Activated CD4-positive, alpha-beta T cell treated with anti-CD3 and anti-CD28 coated beads for 48 hours (primary cell): Measurements from ENCODE around the gene TOM1L2.
"Not testable (repeated sequence)": the region's sequence is repeated elsewhere in the genome, so short reads cannot be mapped to it uniquely, and the experiment has no call there.

Experiments used
- DNase-seq: peaks from one replicate; pipeline ENCODE4 v3.0.0-alpha.2; 2020

TOM1L2 gene

DNA sequence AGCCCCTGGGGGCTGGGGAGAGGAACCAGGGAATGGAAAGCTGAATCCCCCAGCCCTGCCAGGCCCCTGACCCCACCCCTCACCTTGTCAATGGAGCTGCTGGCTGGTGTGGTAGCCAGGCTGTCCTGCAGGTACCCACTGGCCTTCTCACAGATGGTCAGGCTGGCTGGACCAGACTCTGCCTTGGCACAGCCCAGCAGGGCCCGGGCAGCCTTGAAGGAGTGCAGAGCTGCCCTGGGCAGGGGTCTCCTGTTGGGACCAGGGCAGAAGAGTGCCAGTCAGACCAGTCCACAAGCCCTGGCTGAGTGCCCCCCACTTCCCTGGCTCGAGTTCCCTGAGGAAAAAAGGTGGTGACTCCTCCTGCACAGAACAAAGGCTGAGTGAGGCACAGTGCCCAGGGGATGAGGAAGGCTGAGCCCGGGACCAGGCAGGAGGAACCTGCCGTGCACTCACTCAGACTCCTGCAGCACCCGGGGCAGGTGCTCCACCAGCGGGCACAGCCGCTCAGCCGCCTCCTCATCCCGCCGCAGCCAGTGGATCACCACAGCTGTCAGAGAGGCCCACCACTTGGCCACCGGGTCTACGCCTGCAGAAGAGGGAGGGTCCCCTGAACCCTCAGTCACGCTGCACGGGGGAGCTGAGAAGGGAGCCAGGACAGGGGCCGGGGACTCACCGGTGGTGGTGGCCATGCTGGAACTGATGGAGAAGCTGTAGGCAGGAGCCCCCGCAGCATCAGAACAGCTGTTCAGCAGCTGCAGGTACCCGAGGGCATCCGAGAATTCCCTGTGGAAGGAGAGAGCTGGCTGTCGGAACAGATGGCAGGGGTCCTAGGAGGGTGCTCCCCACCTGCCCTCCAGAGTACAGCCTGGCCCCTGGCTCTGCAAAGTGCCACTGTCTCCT lies 157.8 kb downstream of the TOM1L2 start:
- no peak for DNase-seq

DNA sequence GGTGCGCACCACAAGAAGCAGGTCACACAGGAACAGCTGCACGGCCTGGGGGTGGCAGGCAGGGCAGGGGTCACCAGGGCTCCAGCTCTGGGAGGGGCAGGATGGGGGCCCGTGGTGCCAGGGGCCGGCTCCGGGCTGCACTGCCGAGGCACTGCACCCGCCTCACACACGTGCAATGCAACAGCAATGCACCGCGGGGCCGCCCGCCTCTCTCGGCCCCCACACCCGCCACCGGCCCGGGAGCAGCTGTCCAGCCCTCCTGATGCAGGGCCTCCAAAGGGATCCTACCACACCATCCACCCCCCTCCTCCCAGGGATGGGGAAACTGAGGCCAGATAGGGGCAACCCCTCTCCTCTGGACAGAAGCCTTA lies 158.5 kb downstream of the TOM1L2 start:
- DNase-seq = no peak

DNA sequence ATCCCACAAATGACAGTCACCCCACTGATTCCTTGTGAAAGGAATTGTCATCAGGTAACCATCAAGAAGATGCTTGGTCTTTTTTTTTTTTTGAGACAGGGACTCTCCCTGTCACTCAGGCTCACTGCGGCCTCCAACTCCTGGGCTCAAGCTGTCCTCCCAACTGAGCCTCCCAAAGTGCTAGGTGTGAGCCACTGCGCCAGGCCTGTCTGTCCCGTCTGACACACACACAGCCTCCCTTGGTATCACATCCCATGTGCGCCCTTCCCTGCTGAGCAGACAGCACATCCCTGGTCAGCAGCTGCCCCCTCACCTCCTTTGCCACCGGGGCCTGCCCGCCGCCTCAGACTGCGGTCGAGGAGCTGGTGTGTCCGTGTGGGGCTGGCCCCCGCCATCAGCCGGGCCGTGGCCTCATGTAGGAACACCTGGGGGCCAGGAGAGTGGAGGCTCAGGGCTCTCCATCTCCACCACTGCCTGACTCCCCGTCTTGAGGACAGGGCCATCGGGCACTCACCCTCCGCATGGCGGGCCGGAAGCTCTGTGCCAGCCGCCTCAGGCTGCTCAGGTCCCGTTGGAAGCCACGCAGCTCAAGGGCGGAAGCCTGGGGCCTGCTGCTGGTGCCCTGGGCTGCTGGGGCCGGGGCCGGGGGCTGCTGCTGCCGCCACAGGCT lies 159.0 kb downstream of the TOM1L2 start:
- DNase-seq = no peak

DNA sequence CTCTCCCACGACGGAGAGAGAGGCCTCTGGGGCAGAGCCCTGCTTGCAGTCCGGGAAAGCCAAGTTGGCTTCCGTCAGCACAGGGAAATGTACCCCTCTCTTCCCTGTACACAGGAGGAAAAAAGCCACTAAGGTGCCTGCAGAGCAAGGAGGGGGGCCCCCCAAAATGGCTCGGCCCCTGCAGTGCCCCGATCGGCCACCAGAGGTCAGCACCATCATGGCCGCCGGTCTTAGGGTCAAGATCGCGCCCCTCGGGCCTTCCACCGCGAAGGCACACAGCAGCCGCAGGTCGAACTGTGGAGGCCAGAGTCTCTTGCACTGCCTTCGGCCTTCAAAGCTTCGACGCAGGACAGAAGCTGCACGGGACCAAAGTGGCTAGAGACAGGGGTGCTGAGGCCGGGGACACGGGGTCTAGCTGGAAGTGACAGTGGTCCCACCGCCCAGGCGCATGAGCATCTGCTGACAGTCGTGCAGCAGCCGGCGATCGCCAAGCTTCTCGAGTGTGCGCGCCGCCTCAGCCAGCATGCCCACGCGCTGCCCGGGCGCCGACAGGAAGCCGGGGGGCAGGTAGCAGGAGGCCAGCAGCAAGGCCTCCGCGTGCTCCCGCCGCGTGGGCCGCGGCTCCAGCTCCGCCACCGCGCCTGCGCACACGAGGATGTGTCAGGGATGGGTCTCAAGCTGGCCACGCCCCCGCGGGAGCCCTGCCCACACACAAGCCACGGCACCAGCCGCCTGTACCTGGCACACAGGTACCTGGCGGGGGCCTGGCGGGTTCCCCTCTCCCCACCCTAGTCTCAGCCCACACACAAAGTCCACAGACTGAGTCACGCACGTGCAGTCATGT lies 159.8 kb downstream of the TOM1L2 start:
- peak; percentile 74 for DNase-seq

DNA sequence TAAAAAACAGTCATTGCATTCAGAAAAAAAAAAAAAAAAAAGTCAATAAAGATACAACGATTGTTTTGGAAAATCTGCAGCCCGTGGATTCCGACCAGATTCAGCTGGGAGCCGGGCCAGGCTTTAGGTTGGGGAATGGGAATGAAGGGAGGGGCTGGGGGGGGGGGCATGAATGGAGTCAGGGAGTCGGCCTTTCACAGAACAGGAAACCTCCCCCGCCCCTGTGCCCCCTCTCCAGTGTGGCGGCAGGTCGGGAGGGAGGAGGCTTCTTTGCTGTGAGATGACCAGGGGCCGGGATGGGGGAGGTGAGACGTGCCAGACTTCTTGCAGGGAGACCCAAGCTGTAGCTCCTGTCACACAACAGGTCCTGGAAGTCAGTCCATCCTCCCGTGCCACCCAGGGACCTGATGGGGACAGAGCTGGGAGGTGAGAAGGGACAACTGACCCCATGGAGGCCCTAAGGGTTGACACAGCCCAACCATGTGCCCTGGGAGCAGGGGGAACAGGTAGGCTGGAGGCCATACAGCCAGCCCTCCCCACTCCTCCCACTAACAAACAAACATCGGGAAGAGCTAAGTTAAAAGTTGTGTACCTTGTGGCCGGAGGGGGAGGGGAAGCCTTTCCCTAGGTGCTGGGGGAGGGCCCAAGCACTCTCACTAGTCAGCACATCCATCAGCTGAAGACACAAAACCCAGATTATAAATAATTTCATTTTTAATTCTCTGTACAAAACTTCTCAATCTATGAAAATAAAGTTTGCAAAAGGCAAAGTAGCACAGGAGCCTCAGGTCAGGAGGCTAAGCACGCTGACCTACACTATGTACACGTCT lies 160.6 kb downstream of the TOM1L2 start:
- no peak for DNase-seq

DNA sequence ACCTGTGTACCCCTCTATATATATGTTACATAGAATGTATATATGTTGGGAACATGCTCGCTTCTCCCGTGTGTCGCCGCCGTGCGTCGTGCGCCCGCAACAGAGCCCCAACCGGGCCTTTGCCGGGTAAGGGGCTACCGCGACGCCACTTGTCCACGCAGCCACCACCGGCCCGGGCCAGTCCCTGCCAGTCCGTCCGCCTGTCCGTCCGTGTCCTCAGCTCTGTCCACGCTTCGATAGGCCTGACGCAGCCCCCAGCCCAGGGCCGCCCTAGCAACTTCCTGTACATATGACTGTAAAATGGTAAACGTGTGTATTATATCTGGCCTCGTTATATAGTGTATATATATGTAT lies 161.3 kb downstream of the TOM1L2 start:
- DNase-seq = no peak

DNA sequence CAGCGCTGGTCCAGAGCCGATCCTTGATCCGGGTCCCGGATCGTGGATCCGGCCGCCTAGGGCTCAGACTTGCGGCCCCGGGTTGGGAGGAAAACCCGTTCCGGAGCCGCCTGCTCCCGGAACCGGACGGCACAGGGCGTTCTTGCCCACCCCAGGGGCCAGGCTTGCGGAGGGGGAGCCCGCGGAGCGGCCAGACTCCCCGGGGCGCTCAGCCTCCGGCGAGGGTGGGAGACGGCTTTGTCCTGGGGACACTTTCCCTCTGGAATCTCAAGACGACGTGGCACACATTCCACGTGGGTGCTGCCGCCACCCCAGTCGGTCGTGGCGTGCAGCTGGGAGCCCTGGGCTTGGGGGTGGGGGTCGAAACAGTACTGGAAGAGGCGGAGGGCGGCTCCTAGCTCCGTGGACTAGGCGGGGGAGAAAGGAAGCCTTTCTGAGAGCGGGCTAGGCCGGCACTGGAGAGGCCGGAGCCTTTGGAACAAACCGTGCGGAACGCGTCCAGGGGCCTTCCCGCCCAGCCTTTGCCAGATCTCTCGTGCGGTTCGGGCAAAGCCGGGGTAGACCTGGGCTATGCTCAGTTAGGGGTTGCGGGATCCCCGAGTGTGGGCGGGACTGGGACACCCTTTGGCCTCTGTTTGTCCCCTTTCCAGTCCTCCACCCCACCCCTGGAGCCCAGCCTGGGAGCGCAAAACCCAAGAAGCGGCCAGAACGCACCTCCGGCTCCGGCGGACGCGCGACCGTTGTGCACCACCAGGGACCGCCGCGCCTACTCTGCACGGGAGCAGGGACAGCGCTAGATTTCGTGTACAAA lies 161.9 kb downstream of the TOM1L2 start:
- no peak for DNase-seq

DNA sequence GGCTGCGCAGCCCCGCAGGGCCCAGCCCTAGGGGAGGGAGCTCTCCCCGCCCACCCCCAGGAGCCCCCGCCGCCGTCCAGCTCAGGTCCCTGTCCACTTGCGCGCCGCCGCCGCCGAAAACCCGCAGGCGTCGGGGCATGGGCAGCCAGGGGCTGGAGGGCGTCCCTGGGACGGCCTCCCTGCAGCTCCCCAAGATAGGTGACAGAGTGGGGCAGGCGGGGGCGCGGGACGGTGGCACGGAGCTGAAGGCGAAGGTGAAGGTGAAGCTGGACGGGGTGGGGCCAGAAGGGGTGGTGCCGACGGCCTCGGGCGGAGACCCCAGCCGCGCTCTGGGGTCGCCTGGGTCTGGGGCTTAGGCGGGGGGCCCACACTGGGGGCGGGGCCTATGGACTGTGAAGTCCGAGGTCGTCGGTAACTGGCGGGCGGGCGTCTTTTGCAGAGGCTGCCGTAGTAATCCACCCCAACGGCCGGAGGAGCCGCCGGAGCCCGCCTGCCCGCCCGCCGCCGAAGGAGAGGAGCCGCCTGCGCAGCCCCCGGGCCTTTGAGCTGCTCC lies 162.6 kb downstream of the TOM1L2 start:
- no peak for DNase-seq

DNA sequence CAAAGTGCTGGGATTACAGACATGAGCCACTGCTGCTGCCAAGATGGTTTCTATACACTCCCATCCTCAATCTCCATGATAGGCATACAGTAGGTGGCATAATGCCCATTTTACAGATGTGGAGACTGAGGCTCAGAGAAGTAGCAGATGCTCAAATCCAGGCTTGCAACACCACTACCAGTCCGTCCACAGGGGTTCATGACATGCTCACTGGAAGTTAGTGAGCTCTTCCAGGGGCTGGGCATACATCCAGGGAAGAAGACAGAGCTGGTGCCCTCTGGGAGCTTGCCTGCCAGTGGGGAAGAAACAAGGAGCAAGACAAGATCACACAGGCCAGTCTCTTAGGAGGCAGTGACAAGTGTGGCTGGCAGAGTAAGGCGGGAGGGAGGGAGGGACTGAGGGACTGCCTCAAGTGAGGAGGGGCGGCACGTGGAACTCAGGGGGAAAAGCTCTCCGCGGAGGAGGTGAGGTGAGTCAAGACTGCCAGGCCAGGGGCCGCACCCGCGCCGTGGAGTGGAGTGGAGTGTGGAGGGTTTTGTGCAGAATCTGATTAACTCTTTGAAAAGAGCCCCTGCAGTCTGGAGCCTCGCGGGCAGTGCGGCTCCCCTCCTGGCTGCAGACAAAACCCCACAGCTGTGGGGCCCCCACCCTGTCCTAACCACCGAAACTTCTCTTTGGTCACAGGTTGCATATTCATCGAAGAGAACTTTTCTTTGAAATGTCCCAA lies 163.3 kb downstream of the TOM1L2 start:
- no peak for DNase-seq

DNA sequence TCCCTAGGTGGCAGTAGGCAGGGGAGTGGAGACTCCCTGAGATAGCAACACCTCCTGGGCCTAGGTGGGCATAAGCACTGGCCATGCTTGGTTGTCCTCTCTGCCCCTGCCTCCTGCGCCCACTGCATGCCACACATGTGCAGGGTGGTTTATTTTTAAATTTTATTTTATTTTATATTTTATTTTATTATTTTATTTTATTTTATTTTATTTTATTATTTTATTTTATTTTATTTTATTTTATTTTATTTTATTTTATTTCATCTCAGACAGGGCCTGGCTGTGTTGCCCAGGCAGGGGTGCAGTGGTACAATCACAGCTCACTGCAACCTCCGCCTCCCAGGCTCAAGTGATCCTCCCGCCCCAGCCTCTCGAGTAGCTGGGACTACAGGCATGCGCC lies 164.0 kb downstream of the TOM1L2 start:
- not testable (repeated sequence) for DNase-seq

DNA sequence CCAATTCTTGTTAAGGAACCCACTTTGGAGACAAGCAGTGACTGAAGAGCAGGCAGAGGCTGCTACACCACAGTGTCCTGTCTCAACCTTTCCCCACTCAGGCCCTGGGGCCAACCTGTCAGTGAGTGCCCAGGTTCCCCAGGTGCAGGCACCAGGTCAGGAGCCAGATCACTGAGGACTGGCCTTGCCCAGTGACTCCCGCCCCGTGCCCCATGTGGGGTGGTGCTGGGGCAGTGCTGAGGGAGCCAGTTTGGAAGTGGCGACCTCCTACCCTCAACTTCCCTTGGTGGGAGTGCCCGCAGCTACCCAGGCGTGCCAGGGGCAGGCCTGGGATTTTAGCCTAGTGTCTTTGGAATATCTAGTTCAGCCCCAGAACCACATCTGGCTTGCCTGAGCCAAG lies 164.8 kb downstream of the TOM1L2 start:
- no peak for DNase-seq

DNA sequence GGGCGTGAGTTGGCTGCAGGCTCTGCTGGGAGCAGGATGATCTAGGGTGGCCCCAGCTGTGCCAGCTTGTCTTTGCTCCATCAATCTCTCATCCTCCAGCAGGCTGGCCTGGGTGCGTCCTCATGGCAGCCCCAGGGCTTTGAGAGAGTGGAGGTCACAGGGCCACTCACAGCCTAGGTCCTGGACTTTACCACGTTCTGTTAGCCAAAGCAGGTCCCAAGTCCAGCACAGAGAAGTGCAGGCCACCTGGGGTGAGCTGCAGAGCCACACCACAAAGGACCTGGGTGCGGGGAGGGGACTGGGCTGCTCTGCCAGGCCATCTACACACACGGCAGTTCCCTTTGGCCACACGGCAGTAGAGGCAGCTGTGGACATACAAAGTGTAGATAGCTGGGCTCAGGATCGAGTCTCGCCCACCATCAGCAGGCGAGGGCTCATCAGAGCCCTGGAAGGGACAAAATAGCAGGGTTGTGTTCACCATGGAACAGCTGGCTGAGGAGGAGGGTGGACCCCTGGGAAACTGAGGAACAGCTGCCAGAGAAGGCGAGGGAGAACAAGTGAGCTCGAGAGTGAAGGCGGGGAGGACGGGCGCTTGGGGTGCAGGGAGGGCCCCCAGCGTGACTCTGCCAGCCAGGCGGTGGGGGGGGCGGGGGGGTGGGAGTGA lies 165.5 kb downstream of the TOM1L2 start:
- DNase-seq = no peak

DNA sequence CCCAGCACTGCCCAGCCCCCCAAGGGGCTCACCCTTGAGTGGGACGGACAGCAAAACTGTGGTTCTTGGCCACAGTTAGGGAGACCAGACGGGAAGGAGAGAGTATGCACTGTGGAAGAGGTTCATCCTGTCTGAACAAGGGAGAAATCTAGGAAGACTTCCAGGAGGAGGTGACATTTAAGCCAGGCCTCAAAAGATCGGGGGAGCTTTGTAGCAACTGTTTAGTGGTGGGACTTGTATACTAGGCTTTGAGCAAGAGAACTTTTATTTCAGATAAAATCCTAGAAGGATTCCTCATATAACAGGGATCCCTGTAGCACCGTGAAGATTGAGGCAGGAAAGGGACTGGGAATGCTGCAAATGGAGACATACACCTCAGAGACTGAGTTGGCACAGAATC lies 166.2 kb downstream of the TOM1L2 start:
- no peak for DNase-seq

DNA sequence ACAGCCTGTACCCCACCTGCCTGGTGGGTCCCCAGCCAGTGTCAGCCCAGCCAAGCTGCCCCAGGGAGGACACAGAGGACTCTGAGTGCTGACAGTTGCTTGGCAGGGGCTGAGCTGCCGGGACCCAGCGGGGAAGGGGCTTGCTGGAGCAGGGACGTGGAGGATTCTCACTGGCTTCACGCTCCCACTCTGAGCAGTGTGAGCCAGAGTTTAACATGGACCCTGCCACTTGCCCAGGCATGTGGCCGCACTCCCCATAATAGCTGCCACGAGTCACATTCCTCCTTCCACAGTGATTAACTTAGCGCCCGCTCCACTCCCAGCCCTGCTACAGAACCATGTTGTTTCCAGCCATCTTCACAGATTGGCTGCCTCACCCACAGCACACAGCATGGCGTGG lies 166.6 kb downstream of the TOM1L2 start:
- DNase-seq = no peak

DNA sequence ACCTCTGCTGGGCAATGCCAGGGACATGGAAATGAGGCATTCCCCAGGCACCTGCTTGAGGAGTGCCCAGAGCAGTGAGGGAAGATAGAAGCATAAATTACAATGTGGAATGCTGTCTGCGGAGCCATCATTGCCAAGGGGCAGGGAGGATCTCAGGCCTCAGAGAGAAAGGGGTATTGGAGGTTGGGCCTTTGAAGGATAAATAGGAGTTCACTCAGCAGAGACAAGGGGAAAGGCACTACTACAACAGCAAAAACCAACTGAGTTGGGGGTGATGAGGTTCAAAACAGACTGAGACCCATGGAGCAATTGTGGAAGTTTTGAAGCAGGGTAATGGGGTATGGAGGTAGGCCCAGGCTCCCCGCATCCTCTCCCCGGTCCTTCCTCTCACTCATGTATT lies 168.2 kb downstream of the TOM1L2 start:
- DNase-seq = no peak

DNA sequence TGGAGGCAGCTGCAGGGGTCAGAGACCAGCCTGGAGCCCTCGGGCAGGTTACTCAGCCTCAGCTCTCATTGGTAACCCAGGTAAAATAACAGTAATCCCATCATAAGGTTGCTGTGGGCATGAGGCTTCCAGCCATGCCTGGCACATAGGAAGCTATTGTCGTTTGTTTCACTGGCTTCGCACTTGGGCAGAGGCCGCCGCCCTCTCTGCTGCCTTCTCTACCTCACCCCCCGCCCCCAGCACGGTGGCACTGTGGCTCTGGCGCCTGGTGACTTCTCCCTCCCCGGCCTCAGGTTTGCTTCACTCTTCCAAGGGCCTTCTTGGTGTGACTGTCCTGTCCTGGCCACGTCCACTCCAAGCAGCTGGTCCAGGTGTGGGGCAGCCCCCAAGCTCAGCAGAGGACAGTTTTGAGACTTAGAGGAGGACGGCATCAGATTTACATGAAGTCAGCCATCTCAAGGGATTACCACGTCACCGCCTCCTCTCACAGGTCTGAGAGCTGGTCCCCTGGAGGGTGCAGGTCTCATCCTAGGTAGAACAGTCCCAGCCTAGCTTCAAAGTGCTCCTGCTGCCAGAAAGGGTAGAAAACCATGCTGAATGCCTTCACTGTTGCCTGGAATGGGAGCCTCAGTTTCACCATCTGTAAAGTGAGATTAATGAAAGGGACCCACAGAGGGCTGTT lies 170.3 kb downstream of the TOM1L2 start:
- no peak for DNase-seq

DNA sequence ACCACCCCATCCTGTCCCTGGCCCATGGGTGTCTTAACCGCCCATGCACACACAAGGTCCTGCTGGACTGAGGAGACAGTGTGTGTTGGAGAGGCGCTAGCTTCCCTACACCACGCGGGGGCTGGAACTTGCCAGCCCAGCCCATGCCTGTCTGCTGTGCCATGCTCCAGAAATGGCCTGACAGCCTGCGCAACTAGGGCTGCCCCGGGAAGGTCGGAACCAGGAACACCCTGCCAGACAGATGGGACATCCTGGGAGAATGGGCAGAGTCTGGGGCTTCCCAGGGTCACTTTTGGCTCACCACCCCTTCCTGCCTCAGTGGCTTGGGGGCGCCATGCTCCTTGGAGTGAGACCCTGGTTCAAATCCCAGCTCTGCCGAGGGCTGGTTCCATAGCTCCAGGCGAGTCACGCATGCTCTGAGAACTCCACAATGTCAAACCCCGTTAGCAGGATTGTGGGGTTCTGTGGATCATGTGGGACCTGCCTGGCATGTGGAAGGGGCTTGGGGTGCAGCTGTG lies 171.6 kb downstream of the TOM1L2 start:
- DNase-seq = no peak

DNA sequence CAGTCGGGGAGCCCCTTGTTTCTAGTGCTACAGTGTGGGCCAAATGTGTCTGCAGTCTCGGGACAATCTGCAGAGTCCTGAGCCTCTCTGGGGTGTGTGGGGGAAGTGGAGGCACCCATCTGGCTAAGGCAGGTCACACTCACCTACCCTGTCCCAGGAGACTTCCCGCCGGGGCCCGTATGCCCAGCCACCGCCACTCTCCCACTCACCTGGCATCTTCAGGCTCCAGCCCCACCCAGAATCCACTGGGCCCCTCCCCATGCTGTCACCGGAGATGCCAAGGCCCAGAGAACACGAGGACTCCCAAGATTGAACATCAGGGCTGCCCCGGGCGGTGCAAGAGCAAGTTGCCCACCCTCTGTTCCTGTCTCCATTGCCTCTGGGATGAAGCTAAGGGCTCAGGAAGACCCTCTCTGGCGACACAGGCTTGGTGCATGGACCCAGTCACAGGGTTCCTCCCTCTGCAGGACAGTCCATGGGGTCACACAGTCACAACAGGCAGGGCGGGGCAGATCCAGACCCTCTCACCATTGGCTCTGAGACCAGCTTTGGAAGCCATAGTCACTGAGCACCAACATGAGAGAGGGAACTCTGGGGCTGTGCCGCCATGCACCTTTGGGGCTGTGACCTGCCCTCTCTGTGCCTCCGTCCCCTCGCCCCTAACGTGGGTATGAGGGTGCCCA lies 173.5 kb downstream of the TOM1L2 start:
- no peak for DNase-seq
